ENCODE results near the gene HTR1D. TPM values are rescaled to one million over a fixed set of nuclear protein-coding genes. Genes with fewer than 3 reads are reported as not detected.

The HTR1D gene
- total and polyA plus RNA-seq, 4 donors: 0.05 TPM; not detected in 3

GRCh38 chr1:23167353-23168078 lies 49.8 kb downstream of the HTR1D start:
- Histone ChIP-seq H3K27ac (ENCODE audit: low read depth in 1 of 2, low read length in 2 of 2) (peak overlapping the region; percentile 40 to 56), H3K36me3 (ENCODE audit: control insufficient read depth in 4 of 4, insufficient read depth in 3 of 4, low read depth in 1 of 4, low read length in 3 of 4) (no peaks in the 10 kb centered on the region), H3K4me1 (ENCODE audit: control insufficient read depth in 4 of 4, insufficient read depth in 4 of 4, low read length in 3 of 4) (peaks cover 0 to 8% (median 6%) of the 10 kb centered on the region in 4 donors), H3K9me3 (ENCODE audit: control insufficient read depth in 4 of 4, low read length in 3 of 4) (no peaks in the 10 kb centered on the region), H3K27me3 (ENCODE audit: control insufficient read depth in 4 of 4, insufficient read depth in 4 of 4, low read length in 3 of 4) (no peaks in the 10 kb centered on the region), H3K9ac (ENCODE audit: low read depth in 1 of 2, low read length in 2 of 2) (peak overlapping the region; percentile 45 to 65), H3K4me3 (ENCODE audit: low read depth in 1 of 3, low read length in 3 of 3) (peak overlapping the region; percentile 87 to 96 (median 88))
- 1% methylated on average over 45 of the region's 45 CpGs for WGBS
- no peak for TF ChIP-seq GABPA (IDR thresholded peaks at IDR 0.05 in 1 of 2, conservative IDR thresholded peaks at IDR 0.05 in 1 of 2)
- peak in 1 of 2 donors; percentile 6 for TF ChIP-seq RAD21 (IDR thresholded peaks at IDR 0.05)
- TF ChIP-seq YY1 (IDR thresholded peaks at IDR 0.05): peak; percentile 54
- peak; percentile 48 for DNase-seq (ENCODE audit: low spot score)

- H3K36me3 ChIP-seq (ENCODE audit: control insufficient read depth in 4 of 4, insufficient read depth in 3 of 4, low read depth in 1 of 4, low read length in 3 of 4): no peaks in the 10 kb centered on the region
- no peak for DNase-seq (ENCODE audit: low spot score)
- H3K27ac ChIP-seq (ENCODE audit: low read depth in 1 of 2, low read length in 2 of 2): peak overlapping the region in 1 of 2 donors; percentile 40
- peak overlapping the region in 1 of 2 donors; percentile 45 for H3K9ac ChIP-seq (ENCODE audit: low read depth in 1 of 2, low read length in 2 of 2)
- H3K4me3 ChIP-seq (ENCODE audit: low read depth in 1 of 3, low read length in 3 of 3): peak overlapping the region in 1 of 3 donors; percentile 96
- no peaks in the 10 kb centered on the region for H3K9me3 ChIP-seq (ENCODE audit: control insufficient read depth in 4 of 4, low read length in 3 of 4)
- peaks cover 0 to 8% (median 6%) of the 10 kb centered on the region in 4 donors for H3K4me1 ChIP-seq (ENCODE audit: control insufficient read depth in 4 of 4, insufficient read depth in 4 of 4, low read length in 3 of 4)
- H3K27me3 ChIP-seq (ENCODE audit: control insufficient read depth in 4 of 4, insufficient read depth in 4 of 4, low read length in 3 of 4): no peaks in the 10 kb centered on the region
- TF ChIP-seq RXRA (IDR thresholded peaks at IDR 0.05): no peak
- no peak for TF ChIP-seq TAF1 (conservative IDR thresholded peaks at IDR 0.05)
- no peak for TF ChIP-seq REST (IDR thresholded peaks at IDR 0.05)
Measured at GRCh38 chr1:23166854-23167253, 50.4 kb downstream of the HTR1D start.

- Histone ChIP-seq H3K36me3 (ENCODE audit: control insufficient read depth in 4 of 4, insufficient read depth in 3 of 4, low read depth in 1 of 4, low read length in 3 of 4) (no peaks in the 10 kb centered on the region), H3K4me1 (ENCODE audit: control insufficient read depth in 4 of 4, insufficient read depth in 4 of 4, low read length in 3 of 4) (peaks cover 0 to 16% (median 12%) of the 10 kb centered on the region in 4 donors), H3K4me3 (ENCODE audit: low read depth in 1 of 3, low read length in 3 of 3) (no peak overlapping the region), H3K27ac (ENCODE audit: low read depth in 1 of 2, low read length in 2 of 2) (no peak overlapping the region), H3K9ac (ENCODE audit: low read depth in 1 of 2, low read length in 2 of 2) (no peak overlapping the region), H3K27me3 (ENCODE audit: control insufficient read depth in 4 of 4, insufficient read depth in 4 of 4, low read length in 3 of 4) (no peaks in the 10 kb centered on the region), H3K9me3 (ENCODE audit: control insufficient read depth in 4 of 4, low read length in 3 of 4) (no peaks in the 10 kb centered on the region)
- no peak for DNase-seq (ENCODE audit: low spot score)
- WGBS: 73% methylated on average over 3 of the region's 3 CpGs
- no peak for TF ChIP-seq CTCF (IDR thresholded peaks at IDR 0.05; ENCODE audit: low read depth, low read length, missing input control)
- TF ChIP-seq TAF1 (conservative IDR thresholded peaks at IDR 0.05): no peak
- TF ChIP-seq GABPA (IDR thresholded peaks at IDR 0.05 in 1 of 2, conservative IDR thresholded peaks at IDR 0.05 in 1 of 2): no peak
- no peak for TF ChIP-seq HNF4A (conservative IDR thresholded peaks at IDR 0.05)
- TF ChIP-seq FOXA2 (IDR thresholded peaks at IDR 0.05): no peak
- no peak for TF ChIP-seq HNF4G (IDR thresholded peaks at IDR 0.05)
- TF ChIP-seq RAD21 (IDR thresholded peaks at IDR 0.05): no peak
- TF ChIP-seq REST (IDR thresholded peaks at IDR 0.05): no peak
Measured at GRCh38 chr1:23163395-23163794, 53.9 kb downstream of the HTR1D start.
